Duodenal mucosa (tissue), 2 donors: ENCODE measurements around the gene CCDC33.

ENCODE experiments used
- H3K27ac ChIP-seq: one replicate; pipeline ENCODE4 v1.7.0; 2013; ENCODE audit warnings: low read depth, low read length
- H3K27me3 ChIP-seq, 2 donors: one replicate each; pipeline ENCODE4 v1.7.0; 2013; ENCODE audit warnings: low read length in 2 of 2, control low read depth in 1 of 2; ENCODE audit not compliant: insufficient read depth in 2 of 2, control insufficient read depth in 1 of 2
- H3K36me3 ChIP-seq, 2 donors: one replicate each; pipeline ENCODE4 v1.7.0; 2013; ENCODE audit warnings: low read length in 2 of 2, control low read depth in 1 of 2; ENCODE audit not compliant: insufficient read depth in 2 of 2, control insufficient read depth in 1 of 2
- H3K4me1 ChIP-seq, 2 donors: one replicate each; pipeline ENCODE4 v1.7.0; 2013; ENCODE audit warnings: low read length in 2 of 2, control low read depth in 1 of 2; ENCODE audit not compliant: insufficient read depth in 2 of 2, control insufficient read depth in 1 of 2
- H3K4me3 ChIP-seq, 2 donors: one replicate each; pipeline ENCODE4 v1.7.0; 2013; ENCODE audit warnings: low read length in 2 of 2, low read depth in 1 of 2
- H3K9ac ChIP-seq, 2 donors: one replicate each; pipeline ENCODE4 v1.7.0; 2013; ENCODE audit warnings: low read length in 2 of 2, low read depth in 1 of 2
- H3K9me3 ChIP-seq, 2 donors: one replicate each; pipeline ENCODE4 v1.7.0; 2013; ENCODE audit warnings: low read length in 2 of 2, control low read depth in 1 of 2; ENCODE audit not compliant: control insufficient read depth in 1 of 2

The CCDC33 gene

DNA sequence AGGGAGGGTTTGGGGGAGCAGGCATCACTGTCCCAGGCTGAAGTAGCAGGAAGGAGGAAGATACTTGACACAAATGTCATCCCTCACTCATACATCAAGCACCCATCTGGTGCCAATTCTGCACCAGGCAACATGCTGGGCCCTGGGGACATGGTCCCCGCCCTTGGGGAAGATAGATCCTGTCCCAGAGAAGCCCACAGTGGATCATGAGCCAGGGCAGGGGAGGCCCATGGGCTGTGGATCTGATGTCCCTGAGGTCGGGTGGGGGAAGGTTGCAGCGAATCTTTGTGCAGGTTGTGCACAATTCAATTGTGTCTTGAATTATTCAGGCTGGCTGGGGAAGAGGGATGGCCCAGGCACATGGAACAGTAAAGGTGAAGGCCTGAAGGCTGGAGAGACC is 6.4 kb upstream of the CCDC33 start:
- no peaks in the 10 kb centered on the region for H3K4me1 ChIP-seq
- no peaks in the 10 kb centered on the region for H3K27me3 ChIP-seq
- H3K9ac ChIP-seq: no peak overlapping the region
- H3K4me3 ChIP-seq: no peak overlapping the region
- no peaks in the 10 kb centered on the region for H3K36me3 ChIP-seq
- H3K27ac ChIP-seq: no peak overlapping the region
- no peaks in the 10 kb centered on the region for H3K9me3 ChIP-seq

DNA sequence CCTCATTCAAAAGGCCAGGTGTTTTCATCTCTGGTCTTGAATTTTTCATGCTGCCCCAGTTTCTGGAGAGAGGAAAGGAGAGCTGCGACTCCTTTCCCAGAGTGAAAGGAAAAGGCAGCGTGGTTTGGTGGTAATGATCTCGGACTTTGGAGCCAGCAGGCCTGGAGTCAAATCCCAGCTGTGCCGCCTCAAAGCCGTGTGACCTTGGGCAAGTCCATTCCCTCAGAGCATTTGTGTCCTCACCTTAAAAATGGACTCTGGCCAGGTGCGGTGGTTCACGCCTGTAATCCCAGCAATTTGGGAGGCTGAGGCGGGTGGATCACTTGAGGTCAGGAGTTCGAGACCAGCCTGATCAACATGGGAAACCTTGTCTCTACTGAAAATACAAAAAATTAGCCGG is 4.7 kb upstream of the CCDC33 start:
- no peaks in the 10 kb centered on the region for H3K4me1 ChIP-seq
- no peaks in the 10 kb centered on the region for H3K27me3 ChIP-seq
- H3K36me3 ChIP-seq: no peaks in the 10 kb centered on the region
- H3K9ac ChIP-seq: no peak overlapping the region
- H3K4me3 ChIP-seq: no peak overlapping the region
- H3K9me3 ChIP-seq: no peaks in the 10 kb centered on the region
- H3K27ac ChIP-seq: no peak overlapping the region

DNA sequence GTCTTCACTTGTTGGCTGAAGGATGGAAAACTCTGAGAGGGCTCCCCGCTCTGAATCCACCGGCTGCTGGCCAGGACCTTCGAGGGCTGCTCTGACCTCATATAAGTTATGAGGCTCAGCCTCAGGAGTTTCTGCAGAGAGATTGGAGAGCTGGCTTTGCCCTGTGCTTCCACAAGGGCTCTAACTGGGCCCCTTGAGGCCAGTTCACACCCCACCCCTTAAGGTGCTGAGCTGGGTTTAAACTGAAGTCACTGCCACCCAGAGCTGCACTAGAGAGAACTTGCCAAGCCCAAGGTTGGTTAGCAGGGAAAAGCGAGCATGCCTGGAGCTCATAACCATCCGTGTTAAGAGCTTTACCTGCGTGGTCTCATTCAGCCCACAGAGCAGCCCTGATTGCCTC is 2.8 kb upstream of the CCDC33 start:
- no peak overlapping the region for H3K4me3 ChIP-seq
- H3K9me3 ChIP-seq: no peaks in the 10 kb centered on the region
- H3K27ac ChIP-seq: no peak overlapping the region
- no peaks in the 10 kb centered on the region for H3K4me1 ChIP-seq
- no peaks in the 10 kb centered on the region for H3K36me3 ChIP-seq
- no peaks in the 10 kb centered on the region for H3K27me3 ChIP-seq
- no peak overlapping the region for H3K9ac ChIP-seq

DNA sequence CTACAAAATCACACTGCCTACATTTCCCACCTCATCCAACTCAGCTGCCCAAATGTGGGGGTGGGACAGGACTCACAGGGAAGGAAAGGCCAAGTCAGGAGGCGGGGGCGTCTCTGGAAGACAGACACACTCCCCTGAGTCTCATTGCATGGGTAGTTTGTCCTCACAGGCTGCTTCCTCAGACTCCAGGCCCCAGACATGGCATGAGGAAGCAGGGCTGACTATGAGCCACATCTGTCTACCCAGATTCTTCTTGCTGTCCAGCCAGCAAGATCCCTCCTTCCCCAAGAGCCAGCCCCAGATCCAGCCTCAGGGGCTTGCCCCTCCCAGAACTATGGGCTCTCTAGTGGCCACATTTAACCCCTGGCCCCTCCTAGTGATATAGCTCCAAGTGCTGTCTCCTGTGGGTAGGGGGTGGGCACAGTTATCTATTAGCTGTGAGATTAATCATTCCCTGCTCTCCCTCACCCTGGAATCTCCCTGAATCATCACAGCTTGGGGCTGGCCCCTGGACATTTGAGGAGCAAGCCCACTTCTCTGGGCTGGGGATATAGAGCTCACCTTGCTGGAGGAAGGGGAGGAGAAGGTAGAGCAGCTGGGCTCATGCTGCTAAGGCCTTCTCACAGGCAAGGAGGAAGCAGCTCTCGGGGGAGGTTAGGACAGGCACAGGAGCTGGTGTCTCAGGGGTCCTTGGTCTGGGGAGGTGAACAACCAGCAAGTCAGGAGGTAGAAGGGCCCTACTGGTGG is 2.1 kb upstream of the CCDC33 start:
- Histone ChIP-seq H3K27ac (no peak overlapping the region), H3K4me1 (no peaks in the 10 kb centered on the region), H3K9ac (no peak overlapping the region), H3K27me3 (no peaks in the 10 kb centered on the region), H3K9me3 (no peaks in the 10 kb centered on the region), H3K4me3 (no peak overlapping the region), H3K36me3 (no peaks in the 10 kb centered on the region)

DNA sequence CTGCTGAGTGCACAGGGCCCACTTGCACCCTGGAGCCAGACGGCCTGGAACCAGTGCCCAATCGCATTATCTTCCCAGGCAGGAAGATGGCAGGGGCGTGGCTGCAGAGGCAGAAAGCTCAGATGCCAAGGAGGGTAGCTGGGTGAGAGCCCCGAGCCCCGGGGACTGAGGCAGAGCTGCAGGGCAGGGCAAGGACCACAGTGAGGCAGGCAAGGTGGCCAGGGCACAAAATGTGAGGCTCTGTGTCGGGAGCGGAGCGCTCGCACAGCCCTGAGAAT is 1.6 kb upstream of the CCDC33 start:
- no peak overlapping the region for H3K9ac ChIP-seq
- H3K4me3 ChIP-seq: no peak overlapping the region
- H3K4me1 ChIP-seq: peaks cover 2% of the 10 kb centered on the region in 2 donors
- H3K27me3 ChIP-seq: no peaks in the 10 kb centered on the region
- no peak overlapping the region for H3K27ac ChIP-seq
- no peaks in the 10 kb centered on the region for H3K9me3 ChIP-seq
- H3K36me3 ChIP-seq: no peaks in the 10 kb centered on the region

DNA sequence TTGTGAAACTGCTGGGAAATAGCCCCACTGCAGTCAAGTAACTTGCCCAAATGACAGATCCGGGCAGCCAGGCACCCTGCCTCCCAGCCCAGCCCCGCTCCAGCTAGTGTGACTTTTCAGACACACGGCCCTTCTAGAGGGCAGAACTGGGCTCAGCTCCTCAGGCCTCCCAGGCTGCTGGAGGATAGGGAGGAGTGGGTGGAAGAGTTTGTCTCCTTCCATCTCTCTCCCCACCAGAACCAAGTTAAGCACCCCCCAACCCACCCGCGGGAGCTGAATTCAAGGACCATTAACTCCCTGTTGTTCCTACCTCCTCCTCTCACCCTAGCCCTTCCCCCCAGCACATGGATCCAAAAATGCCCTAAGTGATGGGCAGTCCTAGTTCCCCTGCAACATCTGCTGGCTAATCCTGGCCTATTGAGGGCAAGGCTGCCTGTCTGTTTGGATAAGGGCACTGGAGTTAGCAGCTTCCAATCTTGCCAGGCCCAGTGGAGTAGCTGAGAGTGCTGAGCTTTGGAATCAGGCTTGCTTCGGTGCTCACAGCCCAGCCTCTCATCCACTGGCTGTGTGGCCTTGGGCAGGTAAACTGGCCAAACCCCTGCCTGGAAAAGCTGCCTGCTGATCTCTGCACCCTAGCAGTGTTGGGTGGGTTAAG is 3.1 kb downstream of the CCDC33 start:
- Histone ChIP-seq H3K27me3 (no peaks in the 10 kb centered on the region), H3K27ac (no peak overlapping the region), H3K9me3 (no peaks in the 10 kb centered on the region), H3K4me1 (peaks cover 11% of the 10 kb centered on the region in 2 donors), H3K36me3 (no peaks in the 10 kb centered on the region), H3K9ac (no peak overlapping the region), H3K4me3 (no peak overlapping the region)

DNA sequence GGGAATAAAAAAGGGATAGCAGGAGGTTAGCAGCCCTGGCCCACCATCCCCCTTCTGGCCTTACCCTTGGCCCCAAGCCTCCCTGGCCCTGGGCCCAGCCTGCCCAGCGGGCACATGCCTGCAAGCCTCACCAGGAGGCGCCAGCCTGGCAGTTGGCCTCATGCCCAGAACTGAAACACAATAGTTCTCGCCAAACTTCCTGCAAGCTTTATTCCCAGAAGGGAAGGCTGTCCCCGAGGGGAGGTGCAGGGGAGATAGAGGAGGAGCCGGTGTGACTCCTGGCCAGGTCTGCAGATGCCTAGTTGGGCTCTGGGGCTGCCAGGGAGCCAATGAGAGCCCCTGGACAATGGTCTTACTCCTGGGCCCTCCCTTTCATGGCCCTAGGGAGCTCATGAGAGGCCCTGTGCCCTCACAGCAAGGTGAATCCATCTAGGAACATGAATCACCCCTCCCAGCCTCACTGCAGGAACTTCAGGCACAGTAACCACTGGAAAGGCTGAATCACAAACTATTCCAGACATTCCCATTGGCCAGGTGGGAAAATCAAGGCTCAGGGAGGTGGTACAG is 4.0 kb downstream of the CCDC33 start:
- no peak overlapping the region for H3K4me3 ChIP-seq
- H3K36me3 ChIP-seq: no peaks in the 10 kb centered on the region
- no peak overlapping the region for H3K27ac ChIP-seq
- H3K27me3 ChIP-seq: no peaks in the 10 kb centered on the region
- no peaks in the 10 kb centered on the region for H3K9me3 ChIP-seq
- no peak overlapping the region for H3K9ac ChIP-seq
- peaks cover 11% of the 10 kb centered on the region in 2 donors for H3K4me1 ChIP-seq

DNA sequence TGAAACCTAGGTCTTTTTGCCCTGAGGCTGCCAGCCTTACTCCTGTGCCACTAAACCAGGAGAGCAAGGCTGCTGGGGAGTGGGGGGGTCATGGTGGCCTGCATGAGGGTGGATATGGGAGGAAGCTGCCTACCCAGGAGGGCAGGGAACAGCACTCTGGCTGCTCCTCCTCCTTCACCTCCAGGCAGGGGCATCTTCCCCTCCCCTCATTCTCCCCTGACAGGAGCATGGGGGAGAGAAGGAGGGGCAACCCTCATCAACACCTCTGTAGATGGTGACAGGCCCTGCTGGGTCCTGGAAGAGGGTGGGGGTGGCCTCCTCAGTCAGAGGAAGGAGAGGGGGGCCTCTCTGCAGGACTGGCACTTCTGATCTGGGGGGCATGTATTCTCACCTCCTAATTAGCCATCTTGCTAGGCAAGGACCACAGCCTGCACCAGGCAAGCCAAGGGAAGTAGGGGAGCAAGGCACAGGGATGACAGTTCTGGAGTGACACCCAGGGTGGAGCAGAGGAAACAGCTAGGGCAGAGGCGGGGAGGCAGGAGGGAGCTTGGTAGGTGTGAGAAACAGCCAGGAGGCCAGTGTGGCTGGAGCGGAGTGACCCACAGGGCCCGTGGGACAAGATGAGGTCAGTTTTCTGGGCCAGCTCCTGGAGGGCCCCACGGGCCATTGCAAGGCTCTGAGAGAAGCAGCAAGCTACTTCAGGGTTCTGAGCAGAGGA is 4.9 kb downstream of the CCDC33 start:
- Histone ChIP-seq H3K27me3 (peaks cover 0 to 3% of the 10 kb centered on the region in 2 donors), H3K4me1 (peaks cover 11% of the 10 kb centered on the region in 2 donors), H3K9me3 (no peaks in the 10 kb centered on the region), H3K36me3 (no peaks in the 10 kb centered on the region), H3K4me3 (no peak overlapping the region), H3K27ac (no peak overlapping the region), H3K9ac (no peak overlapping the region)

DNA sequence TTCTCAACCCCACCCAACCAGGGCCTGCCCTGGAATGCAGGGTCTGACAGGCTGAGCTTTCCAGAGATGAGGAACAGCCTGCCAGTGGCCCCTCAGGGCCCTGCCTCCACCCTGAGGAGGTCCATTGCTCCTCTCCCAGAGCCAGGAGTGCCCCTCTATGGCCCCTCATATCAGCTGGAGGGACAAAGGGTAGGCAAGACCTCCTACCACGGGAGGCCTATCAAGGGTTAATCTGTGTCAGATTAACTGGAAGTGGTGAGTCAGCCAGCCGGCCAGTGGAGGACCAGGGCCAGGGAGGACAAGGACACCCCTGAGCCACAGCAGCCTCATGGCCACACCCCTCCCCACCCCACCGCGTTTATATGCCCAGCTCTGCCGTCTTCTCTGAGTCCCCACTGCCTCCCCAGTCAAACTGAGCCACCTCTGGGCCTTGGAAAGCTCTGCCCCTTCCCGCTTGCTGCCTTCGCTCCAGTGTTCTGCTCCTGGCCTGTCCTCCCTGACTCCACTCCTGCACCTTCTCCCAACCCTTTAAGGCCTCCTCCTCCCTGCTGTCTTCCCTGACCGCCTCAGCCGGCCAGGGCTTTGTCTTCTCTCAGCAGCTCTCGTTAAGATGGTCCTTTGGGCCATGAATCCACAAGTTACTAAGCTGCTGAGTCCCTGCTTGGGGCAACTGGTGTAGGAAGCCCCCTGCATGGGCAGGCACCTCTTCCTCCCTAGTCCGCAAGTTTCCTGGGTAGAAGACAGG is 6.5 kb downstream of the CCDC33 start:
- Histone ChIP-seq H3K9me3 (no peaks in the 10 kb centered on the region), H3K9ac (no peak overlapping the region), H3K27me3 (peaks cover 0 to 3% of the 10 kb centered on the region in 2 donors), H3K4me3 (no peak overlapping the region), H3K4me1 (peaks cover 11% of the 10 kb centered on the region in 2 donors), H3K27ac (no peak overlapping the region), H3K36me3 (no peaks in the 10 kb centered on the region)

DNA sequence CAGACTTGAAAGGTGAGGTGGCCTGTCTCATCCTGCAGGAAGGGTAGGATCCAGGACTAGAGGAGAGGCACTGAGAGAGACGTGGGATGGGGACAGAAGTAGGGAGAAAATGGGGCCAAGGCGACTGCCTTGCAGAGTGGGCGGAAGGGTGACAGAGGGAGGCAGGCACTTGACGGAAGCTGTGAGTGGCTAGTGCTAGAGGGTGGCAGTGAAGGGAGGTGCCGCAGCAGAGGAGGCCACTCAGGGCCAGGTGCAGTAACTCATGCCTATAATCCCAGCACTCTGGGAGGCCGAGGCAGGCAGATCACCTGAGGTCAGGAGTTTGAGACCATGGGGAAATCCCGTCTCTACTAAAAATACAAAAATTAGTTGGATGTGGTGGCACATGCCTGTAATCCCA is 7.3 kb downstream of the CCDC33 start:
- H3K27ac ChIP-seq: no peak overlapping the region
- H3K9me3 ChIP-seq: no peaks in the 10 kb centered on the region
- no peaks in the 10 kb centered on the region for H3K36me3 ChIP-seq
- H3K9ac ChIP-seq: no peak overlapping the region
- H3K4me3 ChIP-seq: no peak overlapping the region
- H3K4me1 ChIP-seq: peaks cover 11% of the 10 kb centered on the region in 2 donors
- H3K27me3 ChIP-seq: peaks cover 0 to 3% of the 10 kb centered on the region in 2 donors
